WTC11 (cell line): ENCODE data around the gene FAM200A.

ENCODE experiments used
- ATF3 ChIP-seq: sonication (generic); formaldehyde crosslinking; conservative IDR thresholded peaks from 2 replicates; pipeline ENCODE4 v1.8.1; 2022; ENCODE audit warnings: mild to moderate bottlenecking, missing genetic modification reagents
- CTCF ChIP-seq: fragments of 200-600 bp; IDR thresholded peaks from 2 replicates; pipeline ENCODE4 v1.8.0; 2022; ENCODE audit warnings: antibody characterized with exemption
- ESRRA ChIP-seq: sonication (generic); formaldehyde crosslinking; IDR thresholded peaks from 2 replicates; pipeline ENCODE4 v1.8.1; 2022; ENCODE audit warnings: mild to moderate bottlenecking, missing genetic modification reagents, borderline replicate concordance
- MXD4 ChIP-seq: fragments of 250-450 bp; sonication (Bioruptor Pico); IDR thresholded peaks from 2 replicates; pipeline ENCODE4 v1.8.0; 2021; ENCODE audit warnings: mild to moderate bottlenecking, moderate library complexity, borderline replicate concordance
- ZNF425 ChIP-seq: fragments of 250-450 bp; sonication (Bioruptor Pico); conservative IDR thresholded peaks from 2 replicates; pipeline ENCODE4 v1.9.0; 2021; ENCODE audit warnings: mild to moderate bottlenecking

GRCh38 chr7:99541212-99541611 is 10.7 kb downstream of the FAM200A start:
- TF ChIP-seq CTCF (no peak), ESRRA (no peak), ATF3 (CRISPR knock-in tag) (no peak), MXD4 (no peak), ZNF425 (CRISPR knock-in tag) (no peak)
